ENCODE results near the gene KCNQ2.

KCNQ2 gene

GRCh38 chr20:63361519-63362435 is 110.7 kb downstream of the KCNQ2 start:
- peaks cover 33% of the 10 kb centered on the region for H3K27me3 ChIP-seq (ENCODE audit: control insufficient read depth, insufficient read depth, low read length)

DNA sequence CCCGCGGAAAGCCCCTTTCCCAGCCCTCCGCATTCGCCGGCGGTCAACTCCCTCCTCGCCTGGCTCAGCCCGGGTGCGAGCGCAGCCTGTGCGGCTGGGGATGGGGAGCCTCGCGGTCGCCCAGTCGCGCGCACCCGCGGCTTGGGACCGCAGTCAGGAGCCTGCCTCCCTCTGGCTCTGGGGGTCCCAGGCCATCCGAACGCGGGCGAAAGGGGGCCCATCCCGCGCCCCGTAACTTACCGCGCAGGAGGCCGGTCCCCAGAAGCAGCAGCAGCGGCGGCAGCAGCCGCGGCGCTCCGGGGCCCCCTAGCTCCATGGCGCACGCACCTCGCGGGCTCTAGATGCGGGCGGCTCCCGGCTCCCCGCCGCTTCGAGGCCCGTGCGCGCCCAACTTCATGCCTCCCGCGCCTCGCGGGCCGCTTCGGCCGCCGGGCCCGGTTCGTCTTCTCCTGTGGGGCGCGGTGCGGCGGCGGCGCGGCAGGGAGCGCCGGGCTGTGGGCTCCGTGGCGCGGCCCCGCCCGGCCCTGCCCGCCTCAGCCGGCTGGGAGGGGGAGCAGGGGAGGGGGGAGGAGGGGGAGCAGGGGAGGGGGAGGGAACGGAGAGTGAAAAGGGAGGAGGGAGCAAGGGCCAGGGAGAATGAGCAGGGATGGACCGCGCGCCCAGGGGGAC is 111.5 kb downstream of the KCNQ2 start, which contains the start of gene CHRNA4:
Gene CHRNA4 (minus strand): TSS at position 500 of the 669 bp plus-strand sequence. CDS start 184 bp downstream, at position 316.
- Histone ChIP-seq H3K27ac (ENCODE audit: low read length) (no peak within 1 kb of the TSS), H3K9ac (ENCODE audit: low read length) (no peak within 1 kb of the TSS), H3K4me1 (ENCODE audit: control insufficient read depth, low read depth, low read length) (no peaks in the 10 kb centered on the region), H3K27me3 (ENCODE audit: control insufficient read depth, insufficient read depth, low read length) (peaks cover 33% of the 10 kb centered on the region), H3K36me3 (ENCODE audit: control insufficient read depth, low read depth, low read length) (no peaks in the 10 kb centered on the region), H3K9me3 (ENCODE audit: control insufficient read depth, low read depth, low read length) (no peaks in the 10 kb centered on the region), H3K4me3 (ENCODE audit: low read length) (peak within 1 kb of the TSS; percentile 46)

More at GRCh38 chr20:63361519-63362435, 110.7 kb downstream of the KCNQ2 start:
- Histone ChIP-seq H3K9ac (ENCODE audit: low read length) (no peak overlapping the region), H3K36me3 (ENCODE audit: control insufficient read depth, low read depth, low read length) (no peaks in the 10 kb centered on the region), H3K4me1 (ENCODE audit: control insufficient read depth, low read depth, low read length) (no peaks in the 10 kb centered on the region), H3K9me3 (ENCODE audit: control insufficient read depth, low read depth, low read length) (no peaks in the 10 kb centered on the region), H3K27ac (ENCODE audit: low read length) (no peak overlapping the region), H3K4me3 (ENCODE audit: low read length) (peak overlapping the region; percentile 35)

DNA sequence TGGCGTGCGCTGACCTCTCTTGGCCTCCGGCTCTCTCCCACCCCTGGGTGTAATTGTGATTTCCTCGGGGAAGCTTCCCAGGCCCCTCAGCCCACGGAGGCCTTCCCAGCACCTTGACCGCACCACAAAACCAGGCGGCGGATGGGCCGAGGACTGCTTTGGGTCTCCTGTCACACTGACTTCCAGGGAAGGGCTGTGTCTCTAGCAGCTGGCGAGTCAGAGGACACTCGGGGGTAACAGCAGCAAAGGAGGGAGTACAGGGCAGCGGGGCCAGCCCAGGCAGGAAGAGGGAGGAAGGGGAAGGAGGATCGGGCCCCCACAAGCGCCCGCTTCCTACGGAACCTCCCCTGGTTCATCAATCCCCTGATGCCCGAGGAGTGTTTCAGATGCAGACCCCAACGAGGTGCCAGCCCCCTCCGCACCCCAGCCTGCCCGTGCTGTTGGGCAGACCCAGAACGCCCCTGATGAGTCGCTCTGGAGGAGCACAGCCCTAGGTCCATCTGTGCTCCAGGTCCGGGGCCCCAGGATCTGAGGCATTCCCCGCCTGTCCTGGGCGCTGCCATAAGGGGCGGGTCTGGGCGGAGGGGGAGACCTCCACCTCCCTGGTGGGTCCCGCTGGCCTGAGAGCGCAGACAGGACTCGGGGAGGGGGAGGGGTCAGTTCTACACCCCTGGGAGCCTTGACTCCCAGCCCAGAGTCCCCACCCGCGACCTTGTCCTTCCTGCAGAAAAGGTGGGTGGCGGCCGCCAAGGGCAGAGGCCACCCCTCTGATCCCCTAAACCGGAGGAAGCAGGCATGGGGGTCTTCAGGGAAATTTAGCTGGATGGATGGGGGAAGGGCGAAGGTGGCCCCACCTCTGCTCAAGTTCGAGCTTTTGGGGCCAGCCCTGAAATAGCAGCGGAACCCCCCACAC is 112.3 kb downstream of the KCNQ2 start:
- Histone ChIP-seq H3K4me1 (ENCODE audit: control insufficient read depth, low read depth, low read length) (no peaks in the 10 kb centered on the region), H3K9me3 (ENCODE audit: control insufficient read depth, low read depth, low read length) (no peaks in the 10 kb centered on the region), H3K27me3 (ENCODE audit: control insufficient read depth, insufficient read depth, low read length) (peaks cover 33% of the 10 kb centered on the region), H3K36me3 (ENCODE audit: control insufficient read depth, low read depth, low read length) (no peaks in the 10 kb centered on the region), H3K9ac (ENCODE audit: low read length) (no peak overlapping the region), H3K27ac (ENCODE audit: low read length) (no peak overlapping the region), H3K4me3 (ENCODE audit: low read length) (peak overlapping the region; percentile 46)

DNA sequence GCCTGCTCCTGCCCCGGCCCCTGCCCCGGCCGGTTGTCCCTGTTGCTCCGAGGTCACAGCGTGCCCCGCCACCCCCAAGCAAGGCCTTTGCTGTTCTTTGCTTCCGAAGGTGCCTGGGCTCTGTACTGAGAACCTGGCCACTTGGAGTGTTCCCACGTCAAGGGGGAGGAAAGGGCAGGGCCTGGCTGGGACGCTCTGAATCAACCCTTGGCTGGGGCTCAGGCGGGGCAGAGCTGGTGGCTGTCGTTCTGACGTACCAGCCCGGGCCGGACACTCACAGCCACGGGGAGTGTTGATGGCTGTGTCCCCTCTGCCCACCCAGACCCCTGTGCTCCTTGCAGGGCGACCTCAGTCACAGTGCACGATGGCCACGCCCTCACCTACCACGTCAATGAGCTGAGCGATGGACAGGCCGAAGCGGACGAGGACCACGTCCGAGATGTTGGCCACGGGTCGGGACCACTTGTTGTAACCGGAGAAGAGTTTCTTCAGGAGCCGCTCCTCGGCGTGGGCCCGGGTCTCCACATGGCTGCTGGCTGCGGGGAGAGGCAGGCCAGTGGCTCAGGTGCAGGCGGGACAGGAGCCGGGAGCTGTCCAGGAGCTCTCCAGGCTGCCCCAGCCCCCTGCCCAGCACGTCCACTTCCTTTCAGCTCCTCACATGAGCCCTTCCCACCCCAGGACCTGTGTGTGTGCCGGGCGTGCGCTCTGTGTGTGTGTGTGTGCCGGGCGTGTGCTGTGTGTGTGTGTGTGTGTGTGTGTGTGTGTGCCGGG is 113.1 kb downstream of the KCNQ2 start:
- Histone ChIP-seq H3K4me1 (ENCODE audit: control insufficient read depth, low read depth, low read length) (no peaks in the 10 kb centered on the region), H3K27me3 (ENCODE audit: control insufficient read depth, insufficient read depth, low read length) (peaks cover 33% of the 10 kb centered on the region), H3K9me3 (ENCODE audit: control insufficient read depth, low read depth, low read length) (no peaks in the 10 kb centered on the region), H3K27ac (ENCODE audit: low read length) (no peak overlapping the region), H3K36me3 (ENCODE audit: control insufficient read depth, low read depth, low read length) (no peaks in the 10 kb centered on the region), H3K9ac (ENCODE audit: low read length) (no peak overlapping the region), H3K4me3 (ENCODE audit: low read length) (no peak overlapping the region)

- no peaks in the 10 kb centered on the region for H3K9me3 ChIP-seq (ENCODE audit: control insufficient read depth, low read depth, low read length)
- H3K9ac ChIP-seq (ENCODE audit: low read length): no peak overlapping the region
- no peak overlapping the region for H3K27ac ChIP-seq (ENCODE audit: low read length)
- no peaks in the 10 kb centered on the region for H3K36me3 ChIP-seq (ENCODE audit: control insufficient read depth, low read depth, low read length)
- H3K27me3 ChIP-seq (ENCODE audit: control insufficient read depth, insufficient read depth, low read length): peaks cover 31% of the 10 kb centered on the region
- no peak overlapping the region for H3K4me3 ChIP-seq (ENCODE audit: low read length)
- H3K4me1 ChIP-seq (ENCODE audit: control insufficient read depth, low read depth, low read length): no peaks in the 10 kb centered on the region
Measured at GRCh38 chr20:63357921-63358905, 114.2 kb downstream of the KCNQ2 start.

- Histone ChIP-seq H3K27me3 (ENCODE audit: control insufficient read depth, insufficient read depth, low read length) (peaks cover 21% of the 10 kb centered on the region), H3K4me3 (ENCODE audit: low read length) (no peak overlapping the region), H3K9me3 (ENCODE audit: control insufficient read depth, low read depth, low read length) (no peaks in the 10 kb centered on the region)
Measured at GRCh38 chr20:63356931-63357879, 115.2 kb downstream of the KCNQ2 start.

DNA sequence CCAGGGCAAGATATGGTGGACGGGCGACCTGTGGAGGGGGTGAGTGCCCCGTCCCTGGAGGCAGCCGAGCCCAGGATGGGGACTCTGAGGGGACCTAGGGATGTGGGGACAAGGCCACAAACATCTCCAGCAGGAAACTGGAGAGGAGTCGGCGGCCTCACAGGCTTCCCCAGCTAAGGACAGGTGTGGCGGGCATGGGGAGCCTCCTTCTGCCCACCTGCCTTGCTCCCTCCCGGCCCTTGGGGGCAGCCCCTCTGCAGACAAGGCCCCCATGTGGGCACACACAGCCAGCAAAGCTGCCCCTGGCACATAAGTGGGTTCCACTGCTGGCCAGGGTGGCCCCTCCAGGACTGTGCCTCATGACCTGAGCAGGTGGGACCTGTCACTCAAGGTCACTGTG is 115.9 kb downstream of the KCNQ2 start:
- no peaks in the 10 kb centered on the region for H3K4me1 ChIP-seq (ENCODE audit: control insufficient read depth, low read depth, low read length)
- H3K27ac ChIP-seq (ENCODE audit: low read length): no peak overlapping the region
- no peaks in the 10 kb centered on the region for H3K9me3 ChIP-seq (ENCODE audit: control insufficient read depth, low read depth, low read length)
- no peak overlapping the region for H3K9ac ChIP-seq (ENCODE audit: low read length)
- H3K27me3 ChIP-seq (ENCODE audit: control insufficient read depth, insufficient read depth, low read length): peaks cover 15% of the 10 kb centered on the region
- H3K36me3 ChIP-seq (ENCODE audit: control insufficient read depth, low read depth, low read length): no peaks in the 10 kb centered on the region
- no peak overlapping the region for H3K4me3 ChIP-seq (ENCODE audit: low read length)

More at GRCh38 chr20:63356931-63357879, 115.2 kb downstream of the KCNQ2 start:
- Histone ChIP-seq H3K9ac (ENCODE audit: low read length) (no peak overlapping the region), H3K27ac (ENCODE audit: low read length) (no peak overlapping the region), H3K36me3 (ENCODE audit: control insufficient read depth, low read depth, low read length) (no peaks in the 10 kb centered on the region), H3K4me1 (ENCODE audit: control insufficient read depth, low read depth, low read length) (no peaks in the 10 kb centered on the region)

- Histone ChIP-seq H3K4me3 (ENCODE audit: low read length) (no peak overlapping the region), H3K4me1 (ENCODE audit: control insufficient read depth, low read depth, low read length) (no peaks in the 10 kb centered on the region), H3K27me3 (ENCODE audit: control insufficient read depth, insufficient read depth, low read length) (peaks cover 11% of the 10 kb centered on the region), H3K27ac (ENCODE audit: low read length) (no peak overlapping the region), H3K9ac (ENCODE audit: low read length) (no peak overlapping the region), H3K36me3 (ENCODE audit: control insufficient read depth, low read depth, low read length) (no peaks in the 10 kb centered on the region), H3K9me3 (ENCODE audit: control insufficient read depth, low read depth, low read length) (no peaks in the 10 kb centered on the region)
Measured at GRCh38 chr20:63355781-63356295, 116.6 kb downstream of the KCNQ2 start.

DNA sequence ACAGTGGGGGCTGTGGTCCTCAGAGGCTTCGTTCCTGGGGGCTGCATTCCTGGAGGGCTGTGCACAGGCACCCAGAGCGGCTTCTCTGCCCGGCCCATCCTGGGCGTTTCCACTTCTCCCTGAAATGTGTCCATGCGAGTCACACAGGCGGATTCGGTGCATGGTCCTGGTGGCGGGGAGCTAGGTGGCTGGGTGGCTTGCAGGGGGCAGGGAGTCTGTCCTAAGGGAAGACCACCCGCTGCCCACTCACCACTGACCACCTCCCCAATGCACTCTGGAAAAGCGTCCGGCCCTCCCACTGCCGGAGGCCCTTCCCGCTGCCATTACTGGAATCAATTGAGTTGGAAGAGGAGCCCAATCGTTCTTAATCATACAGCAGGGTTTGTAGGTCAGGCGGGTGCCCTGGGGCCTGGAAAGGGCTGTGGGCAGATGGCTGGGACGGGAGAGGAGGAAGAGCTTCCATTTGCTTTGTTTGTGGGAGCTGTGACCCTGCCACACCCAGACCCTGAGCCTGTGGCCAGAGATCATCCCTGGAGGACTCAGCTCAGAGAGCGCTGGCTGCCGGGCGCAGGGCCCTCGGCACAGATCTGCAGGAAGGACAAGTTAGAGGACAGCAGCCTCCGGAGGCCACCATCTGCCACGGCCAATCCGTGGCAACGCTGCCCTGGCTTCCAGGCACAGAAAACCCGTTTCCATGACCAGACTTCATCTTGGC is 117.7 kb downstream of the KCNQ2 start:
- Histone ChIP-seq H3K9ac (ENCODE audit: low read length) (no peak overlapping the region), H3K4me3 (ENCODE audit: low read length) (no peak overlapping the region), H3K27me3 (ENCODE audit: control insufficient read depth, insufficient read depth, low read length) (peaks cover under 1% of the 10 kb centered on the region), H3K9me3 (ENCODE audit: control insufficient read depth, low read depth, low read length) (no peaks in the 10 kb centered on the region), H3K36me3 (ENCODE audit: control insufficient read depth, low read depth, low read length) (no peaks in the 10 kb centered on the region), H3K27ac (ENCODE audit: low read length) (no peak overlapping the region), H3K4me1 (ENCODE audit: control insufficient read depth, low read depth, low read length) (no peaks in the 10 kb centered on the region)

Data from iPS-18a (cell line).